Kidney capillary endothelial cell (primary cell): ENCODE results near the gene AOAH.
"Not testable (repeated sequence)": the region's sequence is repeated elsewhere in the genome, so short reads cannot be mapped to it uniquely, and the experiment has no call there.

Experiments
- DNase-seq: peaks from one replicate; pipeline ENCODE4 v3.0.0-alpha.2; 2018; ENCODE audit warnings: low spot score

The AOAH gene

GRCh38 chr7:36466001-36466400, 258.3 kb downstream of the AOAH start:
- DNase-seq: not testable (repeated sequence)

GRCh38 chr7:36464271-36464670, 260.0 kb downstream of the AOAH start:
- no peak for DNase-seq
